Psoas muscle (tissue), 8 donors: Measurements from ENCODE around the gene VSTM4. TPM values are rescaled to one million over a fixed set of nuclear protein-coding genes. Genes with fewer than 3 reads are reported as not detected.

ENCODE experiments used
- ATAC-seq, 4 donors: fragments of 200-7000 bp; cut with Tn5 transposase; one replicate each; pipeline ENCODE4 v1.9.1; 2020; ENCODE audit warnings: moderate library complexity in 3 of 4, mild to moderate bottlenecking in 2 of 4
- DNase-seq, 2 donors: peaks; one replicate each; pipeline ENCODE4 v3.0.0-alpha.2; 2020
- H3K27ac ChIP-seq: fragments of 200-600 bp; one replicate; pipeline ENCODE4 v1.8.0; 2022
- H3K27me3 ChIP-seq, 3 donors: fragments of 200-600 bp in 1 of 3; one replicate each; pipeline versions ENCODE4 v1.6.1 to v1.8.0; 2013 to 2022; ENCODE audit warnings: low read length in 2 of 3, mild to moderate bottlenecking in 2 of 3, moderate library complexity in 1 of 3; ENCODE audit not compliant: insufficient read depth in 3 of 3
- H3K36me3 ChIP-seq, 2 donors: fragments of 200-600 bp in 1 of 2; one replicate each; pipeline versions ENCODE4 v1.6.1 to v1.8.0; 2013 to 2022; ENCODE audit warnings: low read depth in 1 of 2, mild to moderate bottlenecking in 1 of 2, moderate library complexity in 1 of 2; ENCODE audit not compliant: insufficient read depth in 1 of 2
- H3K4me1 ChIP-seq: fragments of 200-600 bp; one replicate; pipeline ENCODE4 v1.8.0; 2022
- H3K4me3 ChIP-seq: fragments of 200-600 bp; one replicate; pipeline ENCODE4 v1.8.0; 2022; ENCODE audit warnings: mild to moderate bottlenecking
- H3K9me3 ChIP-seq: fragments of 200-600 bp; one replicate; pipeline ENCODE4 v1.8.0; 2022
- WGBS, 3 donors: extraction: QIAGEN DNeasy Blood & Tissue Kit; methylation state at CpG; one replicate each; pipeline versions ENCODE4 v1.1.6 to v1.1.7; 2013; 5-methylcytosine and 5-hydroxymethylcytosine counted together
- intact Hi-C, 2 donors: fragments of 100-400 bp; cut with DNase I; formaldehyde crosslinking; loops; one replicate each; pipeline versions ENCODE4 v1.11.0 to v1.14.2; 2022
- polyA plus RNA-seq, 3 donors: library from polyadenylated mRNA; stranded (reverse); fragments of 200-250 nt; gene quantifications; one replicate each; pipeline ENCODE4 v1.2.3, GENCODE V29; 2013
- total RNA-seq, 4 donors: library from RNA; stranded (reverse); fragmentation: NEBNext Ultra II Directional in 2 of 4; extraction: Animal tissue kit (Norgen Biotek cat#: 25700) in 2 of 4; gene quantifications; one replicate each; pipeline versions ENCODE4 v1.2.1 to v1.2.4, GENCODE V29; 2021 to 2023
- TF ChIP-seq, protein P1 (sequence below): fragments of 200-600 bp; IDR thresholded peaks from one replicate; pipeline ENCODE4 v1.8.0; 2022; ENCODE audit warnings: antibody characterized with exemption
- donor health status: healthy with polysubstance abuse.
- donor health status: DM: no; HTN: no; CAD: no; lungs with moderate emphysema.
- donor health status: Bipolar disorder and iron deficiency.
- donor health status: healthy.
- donor health status: DM: yes; HTN: yes; CAD: no.
- donor health status: DM: no; HTN: no; CAD: no.
- donor health status: DM: no; HTN: no; CAD: no.
- donor health status: DM: yes; HTN: yes; CAD: no.

VSTM4 gene
- total and polyA plus RNA-seq, 7 donors = 1.0 to 4.4 (median 1.8) TPM

DNA sequence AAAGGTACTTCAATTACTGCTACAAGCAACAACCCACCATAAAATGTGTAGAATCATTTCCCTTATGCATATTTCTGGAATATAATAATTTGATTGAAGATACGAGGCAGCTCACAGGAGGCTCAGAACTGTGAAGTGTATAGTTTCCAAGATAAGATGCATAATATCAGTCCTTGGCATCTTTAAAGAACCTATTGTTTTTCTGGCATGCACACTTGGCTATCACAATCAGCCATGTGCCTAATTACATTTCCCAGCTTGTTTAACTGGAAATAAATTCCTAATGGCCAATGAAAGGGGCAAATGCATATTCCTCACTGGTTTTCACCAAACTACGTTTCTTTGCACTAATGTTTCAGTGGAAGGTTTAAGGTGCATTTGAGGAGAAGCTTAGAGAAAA lies 92.3 kb downstream of the VSTM4 start:
- DNase-seq (no peak), ATAC-seq (no peak)
- Histone ChIP-seq H3K27ac (no peak overlapping the region), H3K9me3 (no peaks in the 10 kb centered on the region), H3K36me3 (no peaks in the 10 kb centered on the region), H3K27me3 (no peaks in the 10 kb centered on the region), H3K4me3 (no peak overlapping the region), H3K4me1 (no peaks in the 10 kb centered on the region)
- TF ChIP-seq, protein P1, sequence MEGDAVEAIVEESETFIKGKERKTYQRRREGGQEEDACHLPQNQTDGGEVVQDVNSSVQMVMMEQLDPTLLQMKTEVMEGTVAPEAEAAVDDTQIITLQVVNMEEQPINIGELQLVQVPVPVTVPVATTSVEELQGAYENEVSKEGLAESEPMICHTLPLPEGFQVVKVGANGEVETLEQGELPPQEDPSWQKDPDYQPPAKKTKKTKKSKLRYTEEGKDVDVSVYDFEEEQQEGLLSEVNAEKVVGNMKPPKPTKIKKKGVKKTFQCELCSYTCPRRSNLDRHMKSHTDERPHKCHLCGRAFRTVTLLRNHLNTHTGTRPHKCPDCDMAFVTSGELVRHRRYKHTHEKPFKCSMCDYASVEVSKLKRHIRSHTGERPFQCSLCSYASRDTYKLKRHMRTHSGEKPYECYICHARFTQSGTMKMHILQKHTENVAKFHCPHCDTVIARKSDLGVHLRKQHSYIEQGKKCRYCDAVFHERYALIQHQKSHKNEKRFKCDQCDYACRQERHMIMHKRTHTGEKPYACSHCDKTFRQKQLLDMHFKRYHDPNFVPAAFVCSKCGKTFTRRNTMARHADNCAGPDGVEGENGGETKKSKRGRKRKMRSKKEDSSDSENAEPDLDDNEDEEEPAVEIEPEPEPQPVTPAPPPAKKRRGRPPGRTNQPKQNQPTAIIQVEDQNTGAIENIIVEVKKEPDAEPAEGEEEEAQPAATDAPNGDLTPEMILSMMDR = no peak
- intact Hi-C loops = no loop called here
- WGBS, 3 donors = 59 to 68% (median 60%) methylated on average over 2 of the region's 2 CpGs

DNA sequence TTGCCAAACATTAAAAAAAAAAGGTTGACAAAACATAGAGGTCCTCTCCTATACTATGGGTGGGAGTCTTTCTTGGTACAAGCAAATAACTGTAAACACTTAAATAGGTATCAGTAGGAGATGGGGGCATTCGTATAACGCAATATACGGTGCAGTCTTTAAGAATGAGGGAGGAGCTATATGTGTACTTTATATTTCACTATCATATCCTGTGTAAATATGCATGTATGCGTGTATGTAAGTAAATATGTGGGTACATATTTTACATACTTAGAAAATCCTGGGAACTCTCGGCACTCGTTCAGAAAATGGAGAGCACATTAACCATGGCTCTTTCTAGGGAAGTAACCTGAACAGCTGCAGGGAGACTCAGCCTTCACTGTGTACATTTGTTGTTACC lies 93.6 kb downstream of the VSTM4 start:
- Histone ChIP-seq H3K27me3 (no peaks in the 10 kb centered on the region), H3K4me1 (no peaks in the 10 kb centered on the region), H3K36me3 (no peaks in the 10 kb centered on the region), H3K9me3 (no peaks in the 10 kb centered on the region), H3K4me3 (no peak overlapping the region), H3K27ac (no peak overlapping the region)
- DNase-seq (no peak), ATAC-seq (no peak)
- TF ChIP-seq, protein P1 = no peak
- WGBS, 3 donors = 67 to 76% (median 73%) methylated on average over 6 of the region's 6 CpGs
- intact Hi-C loops = no loop called here

DNA sequence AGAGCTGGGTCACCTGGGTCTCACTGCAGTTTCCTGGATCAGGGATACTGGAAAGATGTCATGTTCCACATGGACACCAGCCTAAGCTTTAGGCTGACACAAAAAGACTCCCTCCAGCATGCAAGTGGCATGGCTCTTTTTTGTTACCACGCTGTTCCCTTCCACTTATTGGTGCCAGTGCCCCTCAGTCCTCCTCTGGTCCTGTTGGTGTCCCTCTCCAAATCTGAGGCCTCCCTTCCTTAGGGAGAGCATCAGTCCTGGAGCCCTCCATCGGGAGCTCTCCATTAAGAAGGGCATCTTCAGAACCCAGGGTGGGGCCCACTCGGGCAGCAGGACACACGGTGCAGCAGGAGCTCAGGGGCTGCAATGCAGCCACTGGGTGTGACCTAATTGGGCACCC lies 99.6 kb downstream of the VSTM4 start:
- intact Hi-C loops = no loop called here
- 91 to 96% (median 92%) methylated on average over 4 of the region's 4 CpGs for WGBS, 3 donors
- ATAC-seq (no peak), DNase-seq (no peak)
- TF ChIP-seq, protein P1 = no peak
- Histone ChIP-seq H3K9me3 (no peaks in the 10 kb centered on the region), H3K4me1 (no peaks in the 10 kb centered on the region), H3K27me3 (no peaks in the 10 kb centered on the region), H3K27ac (no peak overlapping the region), H3K36me3 (no peaks in the 10 kb centered on the region), H3K4me3 (no peak overlapping the region)

DNA sequence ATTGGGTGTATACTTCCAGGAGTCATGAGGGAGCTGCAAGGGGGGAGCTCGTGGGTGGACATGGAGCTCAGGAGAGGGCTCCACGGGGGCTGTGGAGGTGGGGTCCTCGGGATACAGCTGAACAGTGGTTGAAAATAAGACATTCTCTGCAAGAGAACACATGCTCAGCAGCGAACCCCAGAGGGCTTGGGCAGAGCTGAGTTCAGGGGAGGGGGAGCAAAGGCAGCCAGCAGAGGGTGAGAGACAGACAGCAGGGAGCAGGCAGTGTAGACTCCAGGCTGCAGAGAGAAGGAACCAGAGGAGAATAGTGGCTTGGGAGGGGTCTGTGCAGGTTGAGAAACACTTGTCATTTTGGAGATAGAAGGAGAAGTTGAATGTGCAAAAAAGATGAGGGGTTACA lies 102.7 kb downstream of the VSTM4 start:
- Histone ChIP-seq H3K27ac (no peak overlapping the region), H3K36me3 (no peaks in the 10 kb centered on the region), H3K27me3 (no peaks in the 10 kb centered on the region), H3K9me3 (no peaks in the 10 kb centered on the region), H3K4me1 (peaks cover 13% of the 10 kb centered on the region), H3K4me3 (no peak overlapping the region)
- ATAC-seq (no peak), DNase-seq (no peak)
- intact Hi-C loops = no loop called here
- TF ChIP-seq, protein P1 = no peak
- 67 to 80% (median 74%) methylated on average over 4 of the region's 4 CpGs for WGBS, 3 donors

DNA sequence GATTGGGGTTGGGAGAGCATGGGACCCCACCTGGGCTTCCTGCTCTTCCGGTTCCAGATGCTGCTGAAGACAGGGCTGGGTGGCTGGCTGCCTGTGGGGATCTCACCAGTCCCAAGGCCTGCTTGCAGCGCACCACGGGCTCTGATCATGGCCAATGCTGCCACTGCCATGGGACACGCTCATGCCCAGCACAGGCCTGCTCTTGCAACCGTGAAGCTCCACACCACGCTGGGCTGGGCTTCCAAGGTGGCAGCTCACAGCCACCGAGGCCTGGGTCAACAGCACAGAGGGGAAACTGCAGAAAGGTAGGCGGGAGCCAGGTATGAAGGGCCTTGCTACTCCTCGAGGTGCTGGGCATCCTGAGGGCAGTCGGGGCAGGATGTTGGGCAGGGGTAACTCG lies 103.6 kb downstream of the VSTM4 start:
- intact Hi-C loops = no loop called here
- ATAC-seq = no peak
- no peak for DNase-seq
- H3K4me1 ChIP-seq = peaks cover 13% of the 10 kb centered on the region
- H3K27ac ChIP-seq = no peak overlapping the region
- no peak overlapping the region for H3K4me3 ChIP-seq
- no peaks in the 10 kb centered on the region for H3K9me3 ChIP-seq
- 94 to 98% (median 96%) methylated on average over 11 of the region's 11 CpGs for WGBS, 3 donors
- H3K27me3 ChIP-seq = no peaks in the 10 kb centered on the region
- TF ChIP-seq, protein P1 = no peak
- no peaks in the 10 kb centered on the region for H3K36me3 ChIP-seq
